GM12892 (cell line): ENCODE measurements around the gene CNOT4.

ENCODE experiments used
- POLR2A ChIP-seq: IDR thresholded peaks from 2 replicates; pipeline ENCODE4 v1.6.1; 2011; ENCODE audit warnings: low read depth, low read length, control low read depth
- POLR2AphosphoS5 ChIP-seq: IDR thresholded peaks from 2 replicates; pipeline ENCODE4 v1.6.1; 2011; ENCODE audit warnings: low read depth, low read length, control low read depth
- TAF1 ChIP-seq: IDR thresholded peaks from 2 replicates; pipeline ENCODE4 v1.6.1; 2011; ENCODE audit warnings: low read depth, mild to moderate bottlenecking, control low read depth, low read length, borderline replicate concordance

DNA sequence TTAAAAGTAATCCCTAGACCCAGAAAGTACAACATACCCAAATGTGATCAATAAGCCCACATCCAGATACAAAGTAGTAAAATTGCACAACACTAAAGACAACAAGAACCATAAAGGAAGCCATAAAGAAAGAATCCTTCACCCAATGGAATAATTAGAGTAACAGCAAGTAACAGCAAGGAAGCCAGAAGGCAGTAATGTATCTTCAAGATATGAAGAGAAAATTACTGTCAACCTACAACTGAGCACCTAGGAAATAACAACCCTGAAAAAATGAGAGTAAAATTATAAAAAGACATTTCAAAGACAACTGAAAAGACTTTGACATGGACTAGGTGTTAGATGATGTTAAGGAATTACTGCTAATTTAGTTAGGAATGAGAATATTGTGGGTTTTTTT, 60.5 kb downstream of the CNOT4 start:
- no peak for TF ChIP-seq POLR2A
- TF ChIP-seq POLR2AphosphoS5: no peak
- TF ChIP-seq TAF1: no peak
